Stimulated activated CD4-positive, alpha-beta T cell treated with anti-CD3 and anti-CD28 coated beads, TNF-alpha, amount 100 ng/mL, for 4 hours (primary cell): ENCODE data around the gene KLF13.

ENCODE experiments used
- DNase-seq, 3 experiments: peaks; one replicate each; pipeline ENCODE4 v3.0.0-alpha.2; 2020; ENCODE audit warnings: low read depth in 3 of 3

Gene KLF13

DNA sequence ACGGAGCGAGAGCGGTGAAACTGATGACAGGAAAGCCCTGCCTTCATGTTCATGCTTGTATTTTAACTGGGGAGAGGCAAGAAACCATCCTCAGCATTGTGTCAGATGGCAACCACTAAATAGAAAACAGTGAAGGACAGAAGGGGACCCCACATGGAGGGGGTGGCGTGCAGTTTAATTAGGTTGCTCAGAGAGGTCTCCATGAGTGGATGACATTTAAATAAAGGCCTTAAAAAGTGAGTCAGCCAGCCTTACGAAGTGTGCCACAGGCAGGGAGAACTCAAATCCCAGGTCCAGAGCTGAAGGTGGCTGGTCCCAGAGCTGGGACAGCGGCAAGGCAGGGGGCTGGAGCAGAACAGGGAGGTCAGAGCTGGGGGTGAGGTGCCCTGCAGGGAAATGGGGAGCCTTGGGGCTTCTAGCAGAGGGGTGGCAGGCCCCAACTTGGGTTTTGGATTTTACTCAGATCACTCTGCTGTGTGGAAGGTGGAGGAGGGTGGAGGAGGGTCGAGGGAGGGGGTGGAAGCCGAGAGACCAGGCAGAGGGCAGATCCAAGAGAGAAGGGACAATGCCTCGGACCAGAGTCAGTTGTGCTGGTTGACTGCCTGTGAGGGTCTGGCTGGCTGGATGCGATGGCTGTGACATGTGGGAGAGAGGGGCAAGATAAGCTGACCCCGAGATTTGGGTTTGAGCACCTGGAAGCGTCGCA is 73.7 kb downstream of the KLF13 start:
- no peak for DNase-seq

DNA sequence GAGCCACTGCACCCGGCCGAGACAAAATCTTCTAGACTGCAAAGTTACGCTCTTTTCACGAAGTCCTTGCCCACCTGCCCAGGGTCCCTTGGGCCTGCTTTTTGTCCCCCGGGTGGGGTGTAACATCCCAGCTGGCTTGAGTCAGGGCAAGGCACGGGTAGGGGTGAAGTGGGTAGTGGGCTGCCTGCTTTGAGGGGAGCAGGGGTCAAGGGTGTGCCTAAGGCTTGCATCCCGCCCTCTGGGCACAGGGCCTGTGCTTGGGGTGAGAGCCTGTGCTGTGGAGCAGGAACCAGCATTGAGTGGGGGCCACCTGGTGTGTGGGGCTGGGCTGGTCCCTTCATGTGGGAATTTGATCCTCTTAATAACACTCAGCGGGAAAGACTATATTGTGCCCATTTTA is 74.6 kb downstream of the KLF13 start:
- no peak for DNase-seq

DNA sequence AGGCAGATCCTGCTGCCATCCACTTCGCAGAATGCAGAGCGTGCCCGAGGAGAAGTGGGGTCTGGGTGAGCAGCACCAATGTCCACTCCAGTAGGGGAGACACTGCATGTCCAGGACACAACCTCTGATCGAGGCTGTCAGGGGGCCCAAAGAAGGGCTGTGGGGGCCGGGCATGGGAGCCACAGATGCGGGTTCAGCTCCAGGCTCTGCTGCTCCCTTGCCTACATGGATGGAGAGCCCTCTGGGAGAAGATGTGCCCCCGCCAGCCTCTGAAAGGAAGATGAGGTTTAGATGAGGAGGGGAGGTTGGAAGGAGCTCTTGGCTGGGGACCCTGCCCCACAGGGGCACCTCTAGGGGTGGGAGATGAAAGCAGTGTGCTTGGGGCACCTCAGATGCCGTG is 75.4 kb downstream of the KLF13 start:
- DNase-seq, result no peak

DNA sequence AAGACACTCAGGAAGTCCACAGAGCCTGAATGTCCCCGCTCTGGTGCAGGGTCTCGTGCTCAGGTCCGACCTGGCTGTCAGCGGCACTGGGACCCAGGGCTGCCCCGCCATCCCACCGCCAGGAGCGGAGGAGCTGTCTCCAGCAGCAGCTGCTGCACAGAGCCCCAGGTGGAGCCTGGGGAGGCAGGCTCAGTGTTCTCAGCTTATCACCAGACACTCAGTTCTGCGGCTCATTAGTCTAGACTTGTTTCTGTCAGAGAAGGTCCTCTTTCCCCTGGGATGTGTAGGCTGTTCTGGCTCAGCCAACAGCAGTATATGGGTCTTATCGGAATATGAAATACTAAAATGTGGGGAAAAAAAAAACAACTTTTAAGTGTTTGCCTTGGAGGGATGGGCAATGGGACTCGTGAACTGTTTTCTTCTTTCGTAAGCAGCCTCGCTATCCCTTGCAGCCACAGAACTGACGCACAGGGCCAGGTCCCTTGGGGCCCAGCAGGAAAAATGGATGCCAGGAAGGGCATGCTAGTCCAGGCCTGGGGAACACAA is 75.9 kb downstream of the KLF13 start:
- no peak for DNase-seq

DNA sequence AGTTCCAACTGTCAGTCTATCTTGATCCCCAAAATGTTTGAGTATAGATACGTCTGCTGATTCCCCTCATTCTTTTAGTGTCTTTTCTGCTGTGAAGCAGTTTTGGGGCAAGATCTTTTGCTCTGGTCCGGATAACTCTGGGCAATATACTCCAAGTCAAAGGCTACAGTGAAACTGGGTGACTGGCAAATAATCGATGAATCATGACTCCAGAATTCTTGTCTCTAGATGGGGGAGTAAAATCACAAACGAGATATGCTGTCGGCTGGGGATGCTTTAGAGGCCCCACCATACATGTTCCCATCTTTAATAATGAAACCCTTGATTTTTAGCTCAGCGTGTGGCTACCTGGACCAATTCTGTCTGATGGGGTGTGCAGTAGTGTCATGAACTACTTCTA is 76.5 kb downstream of the KLF13 start:
- DNase-seq, result no peak

DNA sequence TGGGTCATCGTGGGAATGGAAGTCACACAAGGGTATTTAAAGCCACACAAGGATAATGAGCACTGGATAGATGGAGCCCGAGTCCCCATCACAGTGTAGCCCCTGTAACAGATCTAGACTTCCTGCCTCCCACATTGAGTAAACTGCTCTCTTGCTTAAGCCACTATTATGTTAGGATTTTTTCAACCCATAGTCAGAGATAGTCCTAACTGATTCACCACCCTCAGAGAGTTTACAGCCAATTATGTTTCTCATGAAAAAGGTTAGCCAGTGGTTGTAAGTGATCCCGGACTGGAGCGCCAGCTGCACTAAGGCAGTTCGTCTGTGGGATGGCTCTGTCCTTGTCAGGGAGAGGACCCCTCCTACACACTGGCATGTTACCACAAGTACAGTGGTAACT is 77.0 kb downstream of the KLF13 start:
- no peak for DNase-seq

DNA sequence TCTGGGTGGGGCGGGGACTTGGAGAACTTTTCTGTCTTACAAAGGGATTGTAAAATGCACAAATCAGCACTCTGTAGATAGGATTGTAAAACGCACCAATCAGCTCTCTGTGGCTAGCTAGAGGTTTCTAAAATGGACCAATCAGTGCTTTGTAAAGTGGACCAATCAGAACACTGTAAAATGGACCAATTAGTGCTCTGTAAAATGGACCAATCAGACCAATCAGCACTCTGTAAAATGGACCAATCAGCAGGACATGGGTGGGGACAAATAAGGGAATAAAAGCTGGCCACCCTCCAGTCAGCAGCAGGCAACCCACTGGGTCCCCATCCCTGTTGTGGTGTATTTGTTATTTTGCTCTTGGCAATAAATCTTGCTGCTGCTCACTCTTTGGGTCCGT is 77.7 kb downstream of the KLF13 start:
- no peak for DNase-seq

DNA sequence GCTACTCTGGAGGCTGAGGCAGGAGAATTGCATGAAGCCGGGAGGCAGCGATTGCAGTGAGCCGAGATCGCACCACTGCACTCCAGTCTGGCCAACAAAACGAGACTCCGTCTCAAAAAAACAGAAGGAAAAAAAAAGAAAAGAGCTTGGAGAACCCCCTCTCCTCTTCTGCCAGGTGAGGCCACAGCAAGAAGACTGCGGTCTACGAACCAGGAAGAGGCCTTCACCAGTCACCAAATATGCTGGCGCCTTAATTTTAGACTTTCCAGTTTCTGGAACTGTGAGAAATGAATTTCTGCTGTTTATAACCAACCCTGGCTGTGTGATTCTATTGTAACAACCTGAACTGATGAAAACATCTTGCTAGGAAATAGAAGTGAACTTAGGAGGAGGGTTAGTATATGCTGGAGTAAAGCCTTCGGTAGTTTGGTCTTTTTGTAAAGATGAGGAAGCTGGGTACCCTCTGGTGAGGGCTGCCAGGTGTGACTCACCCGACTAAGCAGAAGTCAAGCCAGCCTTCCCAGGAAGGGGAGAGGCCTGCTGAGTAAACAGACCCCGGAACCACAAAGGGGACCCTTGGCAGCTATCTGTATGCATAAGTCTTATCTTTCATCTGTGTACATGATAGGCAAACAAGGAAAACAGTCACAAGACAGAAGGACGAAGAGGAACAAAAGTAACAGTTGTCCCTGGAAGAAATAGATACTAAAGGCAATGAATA is 78.7 kb downstream of the KLF13 start:
- DNase-seq, result no peak

DNA sequence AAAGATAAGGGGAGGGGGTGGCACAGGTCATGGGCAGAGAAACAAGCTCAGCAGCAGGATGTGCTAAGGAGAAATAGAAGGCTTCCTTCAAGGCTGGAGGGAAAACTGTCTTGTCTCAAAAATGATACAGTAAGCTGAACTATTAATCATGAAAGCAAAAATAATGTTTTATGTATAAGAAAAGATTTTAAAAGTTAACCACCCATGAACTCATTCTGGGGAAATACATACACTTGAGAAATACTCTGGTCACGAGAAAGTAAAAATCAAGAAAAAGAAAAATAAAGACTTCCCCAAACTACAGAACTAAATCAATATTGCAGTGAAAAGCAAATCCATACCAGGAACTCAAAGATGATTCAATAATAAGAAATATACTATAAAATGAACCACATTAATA is 80.7 kb downstream of the KLF13 start:
- no peak for DNase-seq

DNA sequence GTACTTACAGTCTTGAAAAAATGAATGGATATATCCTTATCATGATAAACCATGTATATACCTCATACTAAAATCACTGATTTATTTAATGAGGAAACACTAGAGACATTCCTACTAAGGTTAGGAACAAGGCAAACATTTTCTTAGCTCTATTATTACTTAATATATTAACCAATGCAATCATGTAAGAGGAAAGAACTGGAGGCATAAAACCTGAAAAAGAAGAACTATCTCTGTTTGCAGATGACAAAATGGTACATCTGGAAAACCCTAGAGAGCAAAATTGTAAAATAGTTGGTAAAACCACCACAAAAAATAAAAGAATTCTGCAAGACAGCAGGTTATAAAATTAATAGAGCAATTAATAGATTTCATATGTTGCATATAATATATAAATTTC is 81.2 kb downstream of the KLF13 start:
- DNase-seq, result no peak

DNA sequence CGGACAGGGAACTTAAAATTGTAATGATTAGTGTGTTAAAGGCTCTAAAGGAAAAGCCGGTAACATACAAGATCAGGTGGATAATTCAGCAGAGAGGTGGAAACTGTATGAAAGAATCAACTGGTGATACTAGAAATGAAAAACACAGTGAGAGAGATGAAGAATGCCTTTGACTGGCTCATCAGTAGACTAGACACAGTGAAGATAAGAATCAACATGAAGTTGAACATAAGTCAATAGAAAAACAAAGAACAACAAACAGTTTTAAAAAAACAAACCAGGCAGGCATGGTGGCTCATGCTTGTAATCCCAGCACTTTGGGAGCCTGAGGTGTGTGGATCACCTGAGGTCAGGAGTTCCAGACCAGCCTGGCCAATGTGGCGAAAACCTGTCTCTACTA is 82.1 kb downstream of the KLF13 start:
- no peak for DNase-seq

DNA sequence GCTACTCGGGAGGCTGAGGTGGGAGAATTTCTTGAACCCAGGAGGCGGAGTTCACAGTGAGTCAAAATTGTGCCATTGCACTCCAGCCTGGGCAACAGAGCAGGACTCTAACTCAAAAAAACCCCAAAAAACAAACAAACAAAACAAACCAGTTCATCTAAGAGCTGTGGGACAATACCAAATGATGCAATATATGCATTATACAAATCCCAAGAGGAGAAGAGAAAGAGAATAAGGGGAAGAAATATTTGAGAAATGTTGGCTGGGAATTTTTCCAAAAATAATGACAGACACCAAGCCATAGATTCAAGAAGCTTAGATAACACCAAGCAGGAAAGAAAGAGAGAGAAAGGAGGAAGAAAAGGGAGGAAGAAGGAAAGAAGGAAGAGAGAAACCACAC is 82.5 kb downstream of the KLF13 start:
- no peak for DNase-seq

DNA sequence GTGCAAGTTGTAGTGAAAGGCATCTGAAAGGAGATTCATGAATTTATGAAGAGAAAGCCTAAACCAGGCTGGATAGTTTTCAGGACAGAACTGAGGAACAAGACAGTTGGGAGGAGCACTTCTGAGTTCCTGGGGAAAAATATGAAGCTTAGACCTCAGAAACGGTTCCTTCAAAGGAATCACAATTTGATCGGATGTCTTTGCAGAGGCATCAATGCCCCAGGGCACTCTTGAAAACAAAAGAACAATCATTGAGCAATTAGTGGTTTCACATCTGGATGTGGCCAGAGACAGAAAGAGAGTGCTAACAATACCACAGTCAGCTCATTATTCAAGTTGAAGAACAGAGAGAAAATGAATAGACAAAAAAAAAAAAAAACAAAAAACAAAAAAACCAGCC is 86.2 kb downstream of the KLF13 start:
- no peak for DNase-seq

DNA sequence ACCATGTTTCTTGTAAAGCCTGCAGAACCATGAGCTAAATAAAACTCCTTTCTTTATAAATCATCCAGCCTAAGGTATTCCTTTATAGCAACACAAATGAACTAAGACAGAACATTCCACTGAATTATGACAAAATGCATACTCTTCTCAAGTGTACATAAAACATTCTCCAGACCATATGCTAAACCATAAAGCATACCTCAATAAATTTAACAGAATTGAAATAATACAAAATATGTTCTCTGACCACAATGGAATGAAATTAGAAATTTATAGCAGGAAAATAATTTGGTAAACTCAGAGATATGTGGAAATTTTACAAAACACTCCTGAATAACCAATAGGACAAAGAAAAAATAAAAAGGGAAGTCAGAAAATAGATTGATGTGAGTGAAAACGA is 88.6 kb downstream of the KLF13 start:
- DNase-seq, result no peak

DNA sequence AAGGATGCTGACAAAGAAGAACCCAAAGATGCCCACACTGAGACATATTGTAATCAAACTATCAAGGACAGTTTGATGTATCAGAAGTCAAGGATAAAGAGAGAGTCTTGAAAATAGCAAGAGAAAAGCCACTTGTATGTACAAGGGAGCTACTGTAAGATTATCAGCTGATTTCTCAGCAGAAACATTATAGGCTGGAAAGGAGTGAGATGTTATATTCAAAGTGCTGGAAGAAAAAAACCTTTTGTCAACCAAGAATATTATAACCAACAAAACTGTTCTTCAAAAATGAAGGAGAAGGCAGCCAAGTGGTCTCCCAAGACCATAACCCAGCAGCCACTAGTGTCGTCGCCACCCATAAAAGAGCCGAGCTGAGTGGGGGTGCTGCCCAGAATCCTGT is 93.2 kb downstream of the KLF13 start:
- DNase-seq, result no peak

DNA sequence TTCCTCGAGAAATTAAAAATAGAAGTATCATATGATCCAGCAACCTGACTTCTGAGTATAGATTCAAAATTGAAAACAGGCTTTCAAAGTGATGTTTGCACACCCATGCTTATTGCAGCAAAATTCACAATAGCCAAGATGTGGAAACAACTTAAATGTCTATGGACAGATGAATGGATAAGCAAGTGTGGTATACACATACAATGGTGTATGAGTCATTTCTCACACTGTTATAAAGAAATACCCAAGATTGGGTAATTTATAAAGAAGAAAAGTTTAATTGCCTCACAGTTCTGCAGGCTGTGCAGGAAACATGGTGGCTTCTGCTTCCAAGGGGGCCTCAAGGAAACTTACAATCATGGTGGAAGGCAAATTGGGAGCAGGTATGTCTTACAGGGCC is 100.8 kb downstream of the KLF13 start:
- DNase-seq, result no peak
